Measurements from ENCODE around the gene HS3ST4. TPM values are rescaled to one million over a fixed set of nuclear protein-coding genes. Genes with fewer than 3 reads are reported as not detected.

HS3ST4 gene
- total and polyA plus RNA-seq, 11 donors = not detected

- no peak for DNase-seq
- TF ChIP-seq CTCF (IDR thresholded peaks at IDR 0.05) (no peak), POLR2A (IDR thresholded peaks at IDR 0.05) (no peak)
- Histone ChIP-seq H3K27ac (no peak overlapping the region), H3K27me3 (no peaks in the 10 kb centered on the region), H3K36me3 (no peaks in the 10 kb centered on the region), H3K9me3 (peaks cover 0 to 6% (median 0%) of the 10 kb centered on the region in 12 donors), H3K4me3 (no peak overlapping the region), H3K4me1 (no peaks in the 10 kb centered on the region)
- intact Hi-C loops (cut with DNase I) = no loop called here
- no peak for ATAC-seq
- 71 to 74% (median 72%) methylated on average over 3 of the region's 3 CpGs for WGBS, 4 donors
Measured at GRCh38 chr16:25748092-25748654, 56.4 kb downstream of the HS3ST4 start.

- WGBS, 4 donors = 53 to 60% (median 57%) methylated on average over 6 of the region's 6 CpGs
- intact Hi-C loops (cut with DNase I) = no loop called here
Measured at GRCh38 chr16:25750488-25751216, 58.9 kb downstream of the HS3ST4 start.

GRCh38 chr16:25751230-25751835 lies 59.6 kb downstream of the HS3ST4 start:
- intact Hi-C loops (cut with DNase I) = no loop called here
- H3K4me3 ChIP-seq = no peak overlapping the region
- H3K4me1 ChIP-seq = no peaks in the 10 kb centered on the region
- TF ChIP-seq POLR2A (IDR thresholded peaks at IDR 0.05) (no peak), CTCF (IDR thresholded peaks at IDR 0.05) (no peak)
- ATAC-seq (no peak), DNase-seq (no peak)
- peaks cover 0 to 4% (median 0%) of the 10 kb centered on the region in 12 donors for H3K9me3 ChIP-seq
- no peaks in the 10 kb centered on the region for H3K36me3 ChIP-seq
- WGBS, 4 donors = 67 to 77% (median 72%) methylated on average over 5 of the region's 5 CpGs
- no peak overlapping the region for H3K27ac ChIP-seq
- no peaks in the 10 kb centered on the region for H3K27me3 ChIP-seq

More at GRCh38 chr16:25750488-25751216, 58.9 kb downstream of the HS3ST4 start:
- no peak for TF ChIP-seq POLR2A (IDR thresholded peaks at IDR 0.05)
- no peak for TF ChIP-seq CTCF (IDR thresholded peaks at IDR 0.05)
- DNase-seq (no peak), ATAC-seq (no peak)
- no peak overlapping the region for H3K4me3 ChIP-seq
- peaks cover 0 to 4% (median 0%) of the 10 kb centered on the region in 12 donors for H3K9me3 ChIP-seq
- no peaks in the 10 kb centered on the region for H3K27me3 ChIP-seq
- H3K4me1 ChIP-seq = no peaks in the 10 kb centered on the region
- no peaks in the 10 kb centered on the region for H3K36me3 ChIP-seq
- H3K27ac ChIP-seq = no peak overlapping the region

GRCh38 chr16:25764466-25764865 lies 72.7 kb downstream of the HS3ST4 start:
- H3K4me1 ChIP-seq = no peaks in the 10 kb centered on the region
- no peaks in the 10 kb centered on the region for H3K9me3 ChIP-seq
- no peak overlapping the region for H3K4me3 ChIP-seq
- no peaks in the 10 kb centered on the region for H3K36me3 ChIP-seq
- intact Hi-C loops (cut with DNase I) = no loop called here
- no peak overlapping the region for H3K27ac ChIP-seq
- WGBS, 4 donors = 75 to 97% (median 88%) methylated on average over 2 of the region's 2 CpGs
- TF ChIP-seq CTCF (IDR thresholded peaks at IDR 0.05) (no peak), POLR2A (IDR thresholded peaks at IDR 0.05) (no peak)
- ATAC-seq (no peak), DNase-seq (no peak)
- no peaks in the 10 kb centered on the region for H3K27me3 ChIP-seq
